SK-N-MC (cell line): ENCODE measurements around the gene SDF4.
"Not testable (repeated sequence)": the region's sequence is repeated elsewhere in the genome, so short reads cannot be mapped to it uniquely, and the experiment has no call there.

ENCODE experiments used
- EZH2 ChIP-seq: fragments of 200-600 bp; sonication (generic); IDR thresholded peaks from one replicate; pipeline ENCODE4 v1.6.1; 2017; ENCODE audit warnings: antibody characterized with exemption
- FOXP2 ChIP-seq: optimal IDR thresholded peaks from 2 replicates; pipeline ENCODE3; 2011; ENCODE audit warnings: mild to moderate bottlenecking, moderate library complexity; ENCODE audit not compliant: insufficient read depth; ENCODE audit errors: extremely low read length, control extremely low read depth
- POLR2AphosphoS5 ChIP-seq: IDR thresholded peaks from 2 replicates; pipeline ENCODE4 v1.6.1; 2012; ENCODE audit warnings: mild to moderate bottlenecking, low read depth, low read length, borderline replicate concordance

GRCh38 chr1:1248009-1248913 lies 16.5 kb upstream of the SDF4 start:
- TF ChIP-seq POLR2AphosphoS5, EZH2, FOXP2: not testable (repeated sequence)
